ENCODE results near the gene CLEC16A.

The CLEC16A gene

DNA sequence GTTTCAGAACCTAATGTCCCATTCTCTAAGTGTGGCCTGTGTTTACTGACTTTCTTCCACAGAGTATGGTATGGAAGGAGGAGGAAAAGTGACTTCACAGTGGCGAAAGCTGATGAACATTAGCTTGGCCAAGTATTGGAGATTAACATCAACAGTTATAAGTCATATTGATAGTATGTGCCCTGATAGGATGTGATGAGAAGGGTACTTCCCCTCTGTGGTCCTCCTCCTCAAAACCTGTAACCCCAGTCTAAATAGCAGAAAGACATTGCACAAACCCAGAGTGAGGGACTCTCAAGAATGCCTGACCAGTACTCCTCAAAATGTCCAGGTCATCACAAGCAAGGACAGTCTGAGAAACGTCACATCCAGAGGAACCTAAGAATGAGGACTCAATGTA lies 73.1 kb downstream of the CLEC16A start:
- DNase-seq = no peak

DNA sequence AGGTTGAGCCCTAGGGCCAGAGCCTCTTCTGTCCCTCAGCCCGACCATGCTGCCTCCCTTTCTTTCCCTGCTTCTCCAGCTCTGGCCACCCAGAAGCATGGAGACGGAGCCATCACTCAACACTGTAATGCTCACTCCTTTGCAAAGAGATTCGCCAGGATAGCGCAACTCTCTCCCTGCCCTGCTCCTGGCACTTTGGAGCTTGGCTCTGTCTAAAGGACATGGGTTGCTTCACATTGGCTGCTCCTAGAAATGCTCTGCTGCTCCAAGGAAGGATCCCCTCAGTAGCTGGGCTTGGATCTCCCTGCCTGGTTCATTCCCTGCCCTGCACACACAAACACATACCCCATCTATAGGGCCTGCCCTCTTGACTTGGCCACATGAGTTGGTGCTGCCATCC lies 76.0 kb downstream of the CLEC16A start:
- no peak for DNase-seq

GRCh38 chr16:11020792-11021551 lies 76.6 kb downstream of the CLEC16A start:
- DNase-seq = no peak

GRCh38 chr16:11022002-11022401 lies 77.6 kb downstream of the CLEC16A start:
- no peak for DNase-seq

- DNase-seq = no peak
These were observed 79.1 kb downstream of the CLEC16A start for GRCh38 chr16:11023262-11024039.

DNA sequence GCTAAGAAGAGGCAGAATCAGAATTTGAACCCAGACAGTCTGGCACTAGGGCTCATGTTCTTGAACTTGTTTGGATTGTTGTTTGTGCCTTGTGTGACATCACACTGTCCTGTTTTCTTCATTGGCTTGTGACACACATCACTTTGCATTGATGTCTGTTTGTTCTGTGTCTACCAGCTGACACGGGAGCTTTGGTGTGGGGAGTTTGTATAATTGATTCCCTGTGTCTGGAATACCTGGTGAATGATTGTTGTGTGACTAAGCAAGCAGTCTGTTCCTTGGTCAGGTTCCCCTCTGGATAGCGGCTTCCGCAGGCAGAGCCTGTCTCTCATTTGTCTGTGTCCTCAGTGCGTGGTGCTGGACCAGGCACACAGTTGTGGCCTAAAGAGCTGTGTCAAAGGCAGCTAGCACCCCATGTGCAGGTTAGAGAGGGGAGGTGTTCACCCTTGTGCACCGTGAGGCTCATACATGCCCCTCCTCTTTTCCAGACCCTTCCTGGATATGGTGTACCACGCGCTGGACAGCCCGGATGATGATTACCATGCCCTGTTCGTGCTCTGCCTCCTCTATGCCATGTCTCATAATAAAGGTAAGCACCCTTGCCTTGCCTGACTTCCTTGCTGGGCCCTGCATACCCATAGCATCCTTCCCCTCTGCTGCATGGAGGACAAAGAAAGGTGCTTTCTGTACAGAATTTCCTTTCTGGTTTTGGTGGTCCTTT lies 80.1 kb downstream of the CLEC16A start:
- no peak for DNase-seq

DNA sequence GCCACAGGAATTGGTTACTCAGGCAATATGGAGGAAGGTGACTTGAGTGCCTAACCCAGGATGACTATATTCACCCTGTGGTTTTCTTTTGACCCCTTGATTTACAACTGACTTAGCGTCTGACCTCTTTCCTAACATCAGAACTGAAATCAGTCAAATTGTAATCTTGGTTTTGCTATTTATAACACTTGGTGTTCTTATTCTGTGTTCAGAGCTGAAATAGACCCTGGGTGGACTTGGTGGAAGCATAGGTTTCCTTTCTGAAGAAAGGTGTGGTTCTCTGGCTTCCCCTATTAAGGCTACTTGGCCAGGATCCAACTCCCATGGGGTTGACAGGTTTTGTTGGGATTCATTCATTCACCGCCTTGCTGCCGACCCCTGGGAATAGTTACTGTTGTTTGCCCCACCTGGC lies 80.8 kb downstream of the CLEC16A start:
- DNase-seq = no peak

GRCh38 chr16:11029948-11030347 lies 85.6 kb downstream of the CLEC16A start:
- DNase-seq = no peak

DNA sequence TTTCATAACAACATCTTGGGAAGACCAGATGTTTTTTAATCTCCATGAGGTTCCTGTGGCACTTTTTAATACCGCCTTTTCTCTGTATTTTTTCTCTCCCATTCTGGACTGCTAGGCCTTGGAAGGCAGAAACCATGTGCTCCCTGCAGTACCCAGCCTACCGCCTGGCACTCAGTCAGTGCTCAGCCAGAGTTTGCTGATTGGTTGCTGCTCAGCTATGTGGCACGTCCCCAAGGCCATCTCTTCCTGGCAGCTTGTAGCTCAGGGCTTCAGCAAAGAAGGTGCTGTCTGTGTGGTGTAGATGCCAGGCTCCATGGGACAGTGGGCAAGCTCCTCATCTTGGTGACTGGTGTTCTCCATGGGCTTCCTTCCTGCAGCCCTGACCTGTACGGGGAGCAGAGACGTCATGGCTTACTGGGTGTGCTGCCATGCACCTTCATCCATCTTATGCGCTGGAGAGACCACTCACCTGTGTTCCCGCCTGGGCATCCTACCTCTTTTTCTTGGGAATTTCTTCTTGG lies 86.7 kb downstream of the CLEC16A start:
- DNase-seq = no peak

DNA sequence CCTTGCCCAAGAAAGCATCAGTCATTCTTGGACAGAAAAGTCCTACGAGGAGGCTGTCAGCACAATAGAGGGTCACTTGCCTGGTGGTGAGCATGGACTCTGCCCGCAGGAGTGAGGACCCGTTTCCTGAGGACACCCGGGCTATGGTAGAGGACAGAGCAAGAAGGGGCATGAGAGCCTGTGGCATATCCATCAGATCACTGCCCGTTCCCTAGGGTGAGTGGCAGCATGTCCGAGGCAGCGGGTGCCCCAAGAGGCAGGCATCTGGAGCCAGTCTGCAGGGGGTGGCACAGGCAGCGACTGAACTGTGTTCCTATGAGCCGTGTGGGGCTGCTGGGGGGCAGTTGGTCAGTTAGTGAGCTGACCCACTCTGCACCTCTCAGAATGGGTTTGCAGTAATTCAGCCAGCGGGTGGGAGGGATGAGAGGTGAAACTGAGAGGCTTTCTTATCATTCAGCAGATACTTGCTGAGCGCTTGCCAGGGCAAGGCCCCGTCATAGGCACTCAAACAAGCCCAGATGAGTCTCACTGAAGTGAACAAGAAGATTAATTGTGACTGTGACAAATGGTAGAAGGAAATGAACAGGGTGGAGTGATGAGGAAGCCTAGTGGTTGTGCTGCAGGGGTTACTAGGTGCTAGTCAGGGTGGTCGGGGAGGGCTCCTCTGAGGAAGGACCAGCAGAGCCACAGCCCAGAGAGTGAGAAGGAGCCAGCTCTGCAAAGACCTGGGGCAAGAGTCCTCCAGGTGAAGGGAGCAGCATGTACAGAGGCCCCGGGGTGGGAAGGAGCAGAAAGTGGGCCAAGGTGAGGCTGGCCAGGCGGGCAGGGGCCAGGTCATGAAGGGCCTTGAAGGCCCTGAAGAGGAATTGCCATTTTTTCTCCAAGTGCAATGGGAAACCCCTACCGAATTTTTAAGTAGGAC lies 87.9 kb downstream of the CLEC16A start:
- no peak for DNase-seq

DNA sequence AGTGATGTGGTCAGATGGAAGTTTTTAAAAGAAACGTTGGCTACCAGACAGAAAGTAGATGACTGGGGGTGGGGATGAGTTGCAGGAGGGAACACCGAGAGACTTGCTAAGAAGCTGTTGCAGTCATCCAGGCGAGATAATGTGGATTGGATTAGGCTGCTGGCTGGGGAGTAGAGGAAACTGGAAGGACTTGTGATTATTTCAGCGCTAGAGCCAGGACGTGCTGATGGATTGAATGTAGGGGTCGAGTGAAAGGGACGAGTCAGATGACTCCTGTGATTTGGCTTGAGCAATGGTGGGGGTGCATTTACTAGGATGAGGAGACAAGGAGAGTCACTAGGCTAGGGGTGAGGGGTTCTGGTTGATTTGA lies 88.5 kb downstream of the CLEC16A start:
- no peak for DNase-seq

- DNase-seq = no peak
These were observed 89.5 kb downstream of the CLEC16A start for GRCh38 chr16:11033629-11034420.

DNA sequence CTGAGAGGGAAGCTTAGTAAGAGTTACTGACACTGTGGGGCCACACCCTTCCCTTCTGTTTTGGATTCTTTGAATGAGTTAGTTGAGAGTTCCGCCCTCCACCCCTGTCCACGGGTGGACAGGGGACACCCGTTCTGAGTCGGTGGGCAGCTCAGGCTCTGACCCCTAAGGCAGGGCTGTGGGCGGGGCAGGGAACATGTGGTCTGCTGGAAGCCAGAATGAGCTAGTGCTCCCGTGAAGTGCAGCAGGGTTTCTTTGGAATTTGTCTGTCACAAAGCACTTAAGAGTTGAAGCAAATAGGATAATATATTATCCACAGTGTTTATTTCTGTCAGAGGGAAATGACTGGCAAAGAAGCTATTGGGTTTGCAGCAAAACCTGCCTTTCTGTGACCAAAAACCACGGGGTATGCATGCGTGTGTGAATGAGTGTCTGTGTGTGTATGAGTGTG lies 90.1 kb downstream of the CLEC16A start:
- no peak for DNase-seq

- no peak for DNase-seq
These were observed 90.7 kb downstream of the CLEC16A start for GRCh38 chr16:11035096-11035495.

- no peak for DNase-seq
These were observed 91.7 kb downstream of the CLEC16A start for GRCh38 chr16:11036040-11036439.

DNA sequence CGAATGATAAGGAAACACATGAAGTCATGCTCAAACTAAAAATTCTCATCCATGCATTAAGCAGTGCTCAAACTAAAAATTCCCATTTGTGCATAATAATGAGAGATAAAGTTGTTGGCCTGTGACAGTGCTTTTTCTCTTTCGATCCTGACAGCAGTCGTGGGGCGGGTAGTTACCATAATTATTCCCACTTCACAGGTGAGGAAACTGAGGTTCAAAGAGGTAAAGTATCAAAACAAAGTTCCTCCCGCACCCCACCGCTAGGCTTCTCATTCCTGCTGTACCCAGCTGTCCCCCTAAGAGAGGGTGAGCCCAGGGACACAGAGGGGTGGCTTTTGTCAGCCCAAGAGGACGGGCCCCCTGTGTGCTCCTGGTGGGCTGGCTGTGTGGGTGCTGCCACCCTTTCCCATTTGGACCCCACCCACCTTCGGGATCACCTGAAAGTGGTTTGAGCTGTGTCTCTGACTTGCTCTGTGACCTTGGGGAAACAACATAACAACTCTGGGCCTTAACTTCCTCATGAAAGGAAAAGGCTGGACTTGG lies 92.6 kb downstream of the CLEC16A start:
- no peak for DNase-seq

- DNase-seq = no peak
These were observed 93.9 kb downstream of the CLEC16A start for GRCh38 chr16:11038305-11038704.

DNA sequence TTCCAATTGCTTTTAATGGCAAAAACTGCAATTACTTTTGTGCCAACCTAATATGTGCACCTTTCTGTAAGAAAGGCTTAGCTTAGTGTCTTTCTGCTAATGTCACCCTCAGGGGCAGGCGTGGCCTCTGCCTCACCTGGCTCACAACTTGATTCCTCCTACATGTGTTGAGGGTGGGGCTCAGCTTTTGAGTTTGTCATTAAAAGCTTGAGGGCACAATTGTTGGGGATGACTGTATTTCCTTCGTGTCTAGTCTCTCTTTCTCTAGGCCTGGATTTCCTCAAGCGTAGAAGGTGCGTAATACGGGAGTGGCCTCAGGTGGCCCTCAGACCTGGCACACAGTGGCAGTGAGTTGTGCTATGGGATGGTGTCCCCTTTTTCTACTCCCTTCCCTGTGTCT lies 94.4 kb downstream of the CLEC16A start:
- no peak for DNase-seq

GRCh38 chr16:11039726-11040125 lies 95.4 kb downstream of the CLEC16A start:
- DNase-seq = no peak

- no peak for DNase-seq
These were observed 97.8 kb downstream of the CLEC16A start for GRCh38 chr16:11042191-11042590.

DNA sequence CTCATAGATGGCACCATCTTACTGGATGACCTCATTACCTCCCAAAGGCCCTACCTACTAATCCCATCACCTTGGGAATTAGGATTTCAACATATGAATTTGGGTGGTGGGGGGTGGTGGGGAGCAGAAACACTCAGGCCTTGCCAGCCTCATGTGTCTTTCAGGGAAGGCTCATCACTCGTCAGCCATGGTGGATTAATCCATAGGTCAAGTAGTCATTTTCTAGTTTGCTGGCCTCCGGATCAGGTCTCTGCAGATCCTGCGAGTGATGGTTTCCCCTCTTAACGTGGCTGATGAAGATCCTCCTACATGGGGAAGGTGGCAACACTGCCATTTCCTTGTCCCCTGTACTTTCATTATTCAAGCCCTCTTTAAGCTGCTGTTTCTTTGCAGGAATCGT lies 101.1 kb downstream of the CLEC16A start:
- no peak for DNase-seq

All from NCI-H446 (cell line).